K562 (cell line): ENCODE measurements around the gene JSRP1. TPM values are rescaled to one million over a fixed set of nuclear protein-coding genes. Genes with fewer than 3 reads are reported as not detected.

Experiments
- ARID1B ChIP-seq: fragments of 450-650 bp; IDR thresholded peaks from 2 replicates; pipeline ENCODE4 v1.6.1; 2016; ENCODE audit warnings: antibody characterized with exemption, mild to moderate bottlenecking, inconsistent platforms
- ATF1 ChIP-seq, 2 experiments: fragments of 450-650 bp in 1 of 2; IDR thresholded peaks; 2 replicates each; pipeline ENCODE4 v1.6.1; 2016; ENCODE audit warnings: missing compliant biosample characterization in 1 of 2, missing genetic modification characterization in 1 of 2
- BACH1 ChIP-seq: fragments of 200-800 bp; sonication (Bioruptor generic); IDR thresholded peaks from 2 replicates; pipeline ENCODE4 v1.6.1; 2016; ENCODE audit warnings: missing genetic modification characterization, missing compliant biosample characterization
- BCOR ChIP-seq: fragments of 450-650 bp; IDR thresholded peaks from 2 replicates; pipeline ENCODE4 v1.6.1; 2016
- CC2D1A ChIP-seq: fragments of 450-650 bp; IDR thresholded peaks from 2 replicates; pipeline ENCODE4 v1.6.1; 2017; ENCODE audit warnings: mild to moderate bottlenecking
- KDM5B ChIP-seq: fragments of 200-600 bp; sonication (generic); IDR thresholded peaks from 2 replicates; pipeline ENCODE4 v1.6.1; 2012; ENCODE audit warnings: low read depth, mild to moderate bottlenecking, moderate library complexity, low read length, control low read depth, inconsistent platforms; ENCODE audit not compliant: insufficient replicate concordance
- KLF13 ChIP-seq: fragments of 450-650 bp; IDR thresholded peaks from 2 replicates; pipeline ENCODE4 v1.6.1; 2016; ENCODE audit warnings: missing genetic modification characterization, low read depth, mild to moderate bottlenecking, missing compliant biosample characterization, moderate library complexity, borderline replicate concordance
- MXI1 ChIP-seq: IDR thresholded peaks from 2 replicates; pipeline ENCODE4 v1.6.1; 2011; ENCODE audit warnings: low read depth, mild to moderate bottlenecking, improper control_type of control experiment, low read length
- NFE2L1 ChIP-seq: fragments of 450-650 bp; IDR thresholded peaks from 2 replicates; pipeline ENCODE4 v1.6.1; 2016; ENCODE audit warnings: missing genetic modification characterization, low read depth, mild to moderate bottlenecking, missing compliant biosample characterization, moderate library complexity, borderline replicate concordance
- OTX1 ChIP-seq: fragments of 450-650 bp; formaldehyde crosslinking; IDR thresholded peaks from 2 replicates; pipeline ENCODE4 v1.4.0; 2022; ENCODE audit warnings: mild to moderate bottlenecking
- RCOR1 ChIP-seq, 2 experiments: IDR thresholded peaks; 2 replicates each; pipeline ENCODE4 v1.6.1; 2012; ENCODE audit warnings: low read depth in 2 of 2, low read length in 2 of 2, borderline replicate concordance in 1 of 2, improper control_type of control experiment in 1 of 2
- SETDB1 ChIP-seq: IDR thresholded peaks from one replicate; pipeline ENCODE4 v1.6.1; 2012; ENCODE audit warnings: low read length, control low read depth, inconsistent platforms
- SPI1 ChIP-seq: IDR thresholded peaks from 2 replicates; pipeline ENCODE4 v1.6.1; 2011; ENCODE audit warnings: low read depth, low read length, control low read depth, borderline replicate concordance
- ZEB2 ChIP-seq: fragments of 450-650 bp; IDR thresholded peaks from 2 replicates; pipeline ENCODE4 v1.6.1; 2016
- ZFP36 ChIP-seq: fragments of 150-350 bp; IDR thresholded peaks from 2 replicates; pipeline ENCODE4 v1.6.1; 2018; ENCODE audit warnings: low read length, low read depth; ENCODE audit not compliant: partially characterized antibody
- ZNF444 ChIP-seq: fragments of 250-450 bp; sonication (Bioruptor Pico); IDR thresholded peaks from 2 replicates; pipeline ENCODE4 v1.4.0; 2020; ENCODE audit warnings: mild to moderate bottlenecking, moderate library complexity
- polyA plus RNA-seq, 8 experiments: library from polyadenylated mRNA; depleted of rRNA in 4 of 8; stranded (reverse) in 5 of 8; unstranded in 3 of 8; fragments of >200 nt; fragmentation: Nextera tagmentation in 2 of 8; fragmentation: Illumina TruSeq in 1 of 8; extraction: Ambion mirVana in 2 of 8; extraction: Trizol in 1 of 8; gene quantifications; 2 replicates each; pipeline versions ENCODE4 v1.2.1 to v1.2.3, GENCODE V29; 2011 to 2014; ENCODE audit warnings: inconsistent platforms in 1 of 8, missing spikeins in 1 of 8
- total RNA-seq, 7 experiments: library from RNA; depleted of rRNA in 6 of 7; stranded (reverse); fragments of >200 nt in 6 of 7; fragmentation: Illumina TruSeq in 2 of 7; extraction: Trizol in 2 of 7; gene quantifications; 2 replicates each; pipeline versions ENCODE4 v1.2.1 to v1.2.3, GENCODE V29; 2011 to 2021; ENCODE audit warnings: low replicate concordance in 1 of 7
- TF ChIP-seq, protein P1 (sequence below), 3 experiments: fragments of 200-800 bp in 1 of 3; fragments of 250-450 bp in 1 of 3; fragments of 450-650 bp in 1 of 3; sonication (Bioruptor Pico) in 1 of 3; sonication (Bioruptor generic) in 1 of 3; formaldehyde crosslinking in 1 of 3; IDR thresholded peaks; 2 replicates each; pipeline versions ENCODE4 v1.6.1 to v1.8.0; 2016 to 2022; ENCODE audit warnings: mild to moderate bottlenecking in 2 of 3, missing genetic modification characterization in 2 of 3, missing compliant biosample characterization in 1 of 3, moderate library complexity in 1 of 3
- TF ChIP-seq, protein P2 (sequence below): fragments of 200-800 bp; sonication (Bioruptor generic); IDR thresholded peaks from 2 replicates; pipeline ENCODE4 v1.6.1; 2017; ENCODE audit warnings: missing genetic modification characterization, missing compliant biosample characterization
- TF ChIP-seq, protein P3 (sequence below), 2 experiments: IDR thresholded peaks; 2 replicates each; pipeline ENCODE4 v1.6.1; 2011; ENCODE audit warnings: borderline replicate concordance in 1 of 2, control low read depth in 1 of 2, low read depth in 1 of 2, low read length in 1 of 2, mild to moderate bottlenecking in 1 of 2, mixed read lengths in 1 of 2, moderate library complexity in 1 of 2; ENCODE audit not compliant: insufficient read depth in 1 of 2, insufficient read length in 1 of 2, poor library complexity in 1 of 2, severe bottlenecking in 1 of 2; ENCODE audit errors: extremely low read depth in 1 of 2

The JSRP1 gene
- total and polyA plus RNA-seq, 9 of the 15 experiments (the other 6 are each of a cell fraction or from before 2014, with no cell fraction given): 0.08 to 1.2 (median 0.51) TPM; not detected in 4

DNA sequence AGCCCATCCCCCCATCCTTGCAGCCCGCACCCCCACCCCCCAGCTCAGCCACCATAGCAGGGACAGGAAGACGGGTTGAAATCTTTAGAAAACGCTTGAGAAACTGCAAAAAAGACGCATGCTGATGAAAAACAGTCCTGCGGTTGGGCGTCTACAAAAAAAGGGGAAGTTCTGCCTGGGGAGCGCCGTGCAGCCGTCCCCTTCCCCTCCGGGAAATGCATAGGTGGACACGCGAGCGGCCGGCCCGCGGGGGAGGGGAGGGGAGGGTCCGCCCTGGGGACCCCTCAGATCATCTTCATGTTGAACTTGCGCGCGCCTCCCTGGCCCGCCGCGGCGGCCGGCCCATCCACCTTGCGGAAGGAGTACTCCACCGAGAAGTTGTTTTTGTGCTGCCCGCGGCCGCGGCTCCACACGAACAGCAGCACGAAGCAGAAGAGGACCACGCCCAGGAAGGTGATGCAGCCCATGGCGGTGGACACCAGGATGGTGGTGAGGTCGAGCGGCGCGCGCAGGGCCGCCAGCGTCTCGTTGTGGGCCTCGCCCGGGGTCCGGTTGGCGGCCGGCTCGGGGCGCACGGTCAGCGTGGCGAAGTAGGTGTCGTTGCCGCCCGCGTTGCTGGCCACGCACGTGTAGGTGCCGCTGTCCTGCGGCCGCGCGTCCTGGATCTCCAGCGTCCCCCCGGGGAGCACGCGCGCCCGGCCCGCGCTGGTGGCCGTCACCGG lies 33.7 kb upstream of the JSRP1 start (continued):
- TF ChIP-seq, protein P1, sequence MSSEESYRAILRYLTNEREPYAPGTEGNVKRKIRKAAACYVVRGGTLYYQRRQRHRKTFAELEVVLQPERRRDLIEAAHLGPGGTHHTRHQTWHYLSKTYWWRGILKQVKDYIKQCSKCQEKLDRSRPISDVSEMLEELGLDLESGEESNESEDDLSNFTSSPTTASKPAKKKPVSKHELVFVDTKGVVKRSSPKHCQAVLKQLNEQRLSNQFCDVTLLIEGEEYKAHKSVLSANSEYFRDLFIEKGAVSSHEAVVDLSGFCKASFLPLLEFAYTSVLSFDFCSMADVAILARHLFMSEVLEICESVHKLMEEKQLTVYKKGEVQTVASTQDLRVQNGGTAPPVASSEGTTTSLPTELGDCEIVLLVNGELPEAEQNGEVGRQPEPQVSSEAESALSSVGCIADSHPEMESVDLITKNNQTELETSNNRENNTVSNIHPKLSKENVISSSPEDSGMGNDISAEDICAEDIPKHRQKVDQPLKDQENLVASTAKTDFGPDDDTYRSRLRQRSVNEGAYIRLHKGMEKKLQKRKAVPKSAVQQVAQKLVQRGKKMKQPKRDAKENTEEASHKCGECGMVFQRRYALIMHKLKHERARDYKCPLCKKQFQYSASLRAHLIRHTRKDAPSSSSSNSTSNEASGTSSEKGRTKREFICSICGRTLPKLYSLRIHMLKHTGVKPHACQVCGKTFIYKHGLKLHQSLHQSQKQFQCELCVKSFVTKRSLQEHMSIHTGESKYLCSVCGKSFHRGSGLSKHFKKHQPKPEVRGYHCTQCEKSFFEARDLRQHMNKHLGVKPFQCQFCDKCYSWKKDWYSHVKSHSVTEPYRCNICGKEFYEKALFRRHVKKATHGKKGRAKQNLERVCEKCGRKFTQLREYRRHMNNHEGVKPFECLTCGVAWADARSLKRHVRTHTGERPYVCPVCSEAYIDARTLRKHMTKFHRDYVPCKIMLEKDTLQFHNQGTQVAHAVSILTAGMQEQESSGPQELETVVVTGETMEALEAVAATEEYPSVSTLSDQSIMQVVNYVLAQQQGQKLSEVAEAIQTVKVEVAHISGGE (CRISPR knock-in tag; IDR thresholded peaks at IDR 0.05): peak in 1 of 3 experiments; percentile 92; a peak in 2 of 6 replicates
- no peak for TF ChIP-seq BACH1 (tag)
- TF ChIP-seq ATF1 (CRISPR knock-in tag; IDR thresholded peaks at IDR 0.05): no peak
- TF ChIP-seq ATF1 (tag; IDR thresholded peaks at IDR 0.05): peak; percentile 30; the same call in 1 of the 2 replicates
- peak; percentile 58; the same call in 1 of the 2 replicates for TF ChIP-seq BCOR
- TF ChIP-seq SPI1: peak; percentile 92
- no peak for TF ChIP-seq SETDB1
- TF ChIP-seq OTX1: no peak
- TF ChIP-seq MXI1: no peak
- TF ChIP-seq ZNF444 (CRISPR knock-in tag): no peak
- TF ChIP-seq KLF13 (tag): 0 out of 2 replicates have a peak, but pooled peaks have one; percentile 36
- no peak for TF ChIP-seq CC2D1A
- TF ChIP-seq ARID1B: peak; percentile 57; the same call in 1 of the 2 replicates
- TF ChIP-seq, protein P2, sequence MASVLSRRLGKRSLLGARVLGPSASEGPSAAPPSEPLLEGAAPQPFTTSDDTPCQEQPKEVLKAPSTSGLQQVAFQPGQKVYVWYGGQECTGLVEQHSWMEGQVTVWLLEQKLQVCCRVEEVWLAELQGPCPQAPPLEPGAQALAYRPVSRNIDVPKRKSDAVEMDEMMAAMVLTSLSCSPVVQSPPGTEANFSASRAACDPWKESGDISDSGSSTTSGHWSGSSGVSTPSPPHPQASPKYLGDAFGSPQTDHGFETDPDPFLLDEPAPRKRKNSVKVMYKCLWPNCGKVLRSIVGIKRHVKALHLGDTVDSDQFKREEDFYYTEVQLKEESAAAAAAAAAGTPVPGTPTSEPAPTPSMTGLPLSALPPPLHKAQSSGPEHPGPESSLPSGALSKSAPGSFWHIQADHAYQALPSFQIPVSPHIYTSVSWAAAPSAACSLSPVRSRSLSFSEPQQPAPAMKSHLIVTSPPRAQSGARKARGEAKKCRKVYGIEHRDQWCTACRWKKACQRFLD (CRISPR knock-in tag): 0 out of 2 replicates have a peak, but pooled peaks have one; percentile 39
- TF ChIP-seq, protein P3, sequence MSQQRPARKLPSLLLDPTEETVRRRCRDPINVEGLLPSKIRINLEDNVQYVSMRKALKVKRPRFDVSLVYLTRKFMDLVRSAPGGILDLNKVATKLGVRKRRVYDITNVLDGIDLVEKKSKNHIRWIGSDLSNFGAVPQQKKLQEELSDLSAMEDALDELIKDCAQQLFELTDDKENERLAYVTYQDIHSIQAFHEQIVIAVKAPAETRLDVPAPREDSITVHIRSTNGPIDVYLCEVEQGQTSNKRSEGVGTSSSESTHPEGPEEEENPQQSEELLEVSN (IDR thresholded peaks at IDR 0.05; ENCODE audit: borderline replicate concordance in 1 of 2, extremely low read depth in 1 of 2, insufficient read depth in 1 of 2, insufficient read length in 1 of 2, low read depth in 1 of 2, low read length in 1 of 2, poor library complexity in 1 of 2, severe bottlenecking in 1 of 2): peak; percentile 57 to 74
- TF ChIP-seq ZFP36: no peak
- TF ChIP-seq NFE2L1 (tag): no peak
- peak in 1 of 2 experiments; percentile 2; a peak in 1 of 4 replicates for TF ChIP-seq RCOR1 (IDR thresholded peaks at IDR 0.05; ENCODE audit: borderline replicate concordance in 1 of 2, low read depth in 2 of 2, low read length in 2 of 2)
- peak; percentile 59 for TF ChIP-seq KDM5B
- TF ChIP-seq ZEB2: no peak
